Fibroblast of mammary gland (primary cell): ENCODE data around the gene LRRC4C.
A peak's percentile ranks its signal among the peaks of the same experiment; 100 is the strongest.

Source experiments
- DNase-seq: peaks from one replicate; pipeline ENCODE4 v3.0.0-alpha.2; 2010; ENCODE audit warnings: low read depth
- H3K4me3 ChIP-seq: 2 replicates; pipeline ENCODE4 v1.5.1; 2011; ENCODE audit warnings: low read depth, mild to moderate bottlenecking, low read length, moderate library complexity; ENCODE audit not compliant: control insufficient read depth
- CTCF ChIP-seq: conservative IDR thresholded peaks from 2 replicates; pipeline ENCODE4 v1.5.1; 2011; ENCODE audit warnings: low read depth, low read length, inconsistent platforms; ENCODE audit not compliant: control insufficient read depth, insufficient read depth

The LRRC4C gene

GRCh38 chr11:40517122-40517521 lies 942.3 kb downstream of the LRRC4C start:
- H3K4me3 ChIP-seq = no peak overlapping the region
- no peak for TF ChIP-seq CTCF
- DNase-seq = no peak

- TF ChIP-seq CTCF = no peak
Observed at GRCh38 chr11:40514124-40514523, 945.3 kb downstream of the LRRC4C start.

GRCh38 chr11:40513281-40513680 lies 946.2 kb downstream of the LRRC4C start:
- TF ChIP-seq CTCF = no peak
- no peak overlapping the region for H3K4me3 ChIP-seq
- no peak for DNase-seq

More at GRCh38 chr11:40514124-40514523, 945.3 kb downstream of the LRRC4C start:
- peak; percentile 71 for DNase-seq
- H3K4me3 ChIP-seq = no peak overlapping the region

- H3K4me3 ChIP-seq = no peak overlapping the region
- DNase-seq = no peak
- no peak for TF ChIP-seq CTCF
Observed at GRCh38 chr11:40508303-40508702, 951.1 kb downstream of the LRRC4C start.

- no peak overlapping the region for H3K4me3 ChIP-seq
- TF ChIP-seq CTCF = no peak
- no peak for DNase-seq
Observed at GRCh38 chr11:40506226-40506625, 953.2 kb downstream of the LRRC4C start.

GRCh38 chr11:40491341-40491740 lies 968.1 kb downstream of the LRRC4C start:
- H3K4me3 ChIP-seq = no peak overlapping the region
- no peak for DNase-seq
- no peak for TF ChIP-seq CTCF

- no peak for TF ChIP-seq CTCF
- H3K4me3 ChIP-seq = no peak overlapping the region
- no peak for DNase-seq
Observed at GRCh38 chr11:40467771-40468170, 991.7 kb downstream of the LRRC4C start.
